ENCODE results near the gene CDV3. TPM values are rescaled to one million over a fixed set of nuclear protein-coding genes. Genes with fewer than 3 reads are reported as not detected.

The CDV3 gene
- total and polyA plus RNA-seq, 4 donors: 37.5 to 82.6 (median 53.1) TPM

GRCh38 chr3:133563816-133564215, 9.7 kb upstream of the CDV3 start:
- no peak overlapping the region for H3K4me3 ChIP-seq (ENCODE audit: low read depth in 1 of 3, low read length in 3 of 3)
- H3K9ac ChIP-seq (ENCODE audit: low read depth in 1 of 2, low read length in 2 of 2): no peak overlapping the region
- no peak overlapping the region for H3K27ac ChIP-seq (ENCODE audit: low read depth in 1 of 2, low read length in 2 of 2)
- no peaks in the 10 kb centered on the region for H3K27me3 ChIP-seq (ENCODE audit: control insufficient read depth in 4 of 4, insufficient read depth in 4 of 4, low read length in 3 of 4)
- no peaks in the 10 kb centered on the region for H3K9me3 ChIP-seq (ENCODE audit: control insufficient read depth in 4 of 4, low read length in 3 of 4)
- H3K36me3 ChIP-seq (ENCODE audit: control insufficient read depth in 4 of 4, insufficient read depth in 3 of 4, low read depth in 1 of 4, low read length in 3 of 4): no peaks in the 10 kb centered on the region
- TF ChIP-seq CTCF (IDR thresholded peaks at IDR 0.05; ENCODE audit: low read depth, low read length, missing input control): no peak
- no peak for TF ChIP-seq FOXA2 (IDR thresholded peaks at IDR 0.05)
- TF ChIP-seq HNF4A (conservative IDR thresholded peaks at IDR 0.05): no peak
- no peak for TF ChIP-seq ATF3 (IDR thresholded peaks at IDR 0.05)
- no peak for TF ChIP-seq JUND (IDR thresholded peaks at IDR 0.05)
- no peak for TF ChIP-seq MAX (IDR thresholded peaks at IDR 0.05)
- no peak for TF ChIP-seq FOXA1 (IDR thresholded peaks at IDR 0.05)
- TF ChIP-seq SP1 (IDR thresholded peaks at IDR 0.05): no peak
- no peak for TF ChIP-seq NR2F2 (IDR thresholded peaks at IDR 0.05)
- no peak for TF ChIP-seq YY1 (IDR thresholded peaks at IDR 0.05)
- no peak for TF ChIP-seq HNF4G (IDR thresholded peaks at IDR 0.05)
- TF ChIP-seq RAD21 (IDR thresholded peaks at IDR 0.05): no peak
- TF ChIP-seq GABPA (IDR thresholded peaks at IDR 0.05 in 1 of 2, conservative IDR thresholded peaks at IDR 0.05 in 1 of 2): no peak
- TF ChIP-seq EGR1 (IDR thresholded peaks at IDR 0.05; ENCODE audit: low read depth in 2 of 2): no peak
- TF ChIP-seq RXRA (IDR thresholded peaks at IDR 0.05): no peak
- TF ChIP-seq TAF1 (conservative IDR thresholded peaks at IDR 0.05): no peak
- TF ChIP-seq ZBTB33 (IDR thresholded peaks at IDR 0.05): no peak
- no peaks in the 10 kb centered on the region for H3K4me1 ChIP-seq (ENCODE audit: control insufficient read depth in 4 of 4, insufficient read depth in 4 of 4, low read length in 3 of 4)
- 89% methylated on average over 1 of the region's 1 CpG for WGBS
- DNase-seq (ENCODE audit: low spot score): no peak

- WGBS: 74% methylated on average over 8 of the region's 8 CpGs
- TF ChIP-seq ATF3 (IDR thresholded peaks at IDR 0.05): no peak
- TF ChIP-seq SP1 (IDR thresholded peaks at IDR 0.05): no peak
- no peak for TF ChIP-seq JUND (IDR thresholded peaks at IDR 0.05)
- TF ChIP-seq HNF4G (IDR thresholded peaks at IDR 0.05): no peak
- no peak for TF ChIP-seq FOXA1 (IDR thresholded peaks at IDR 0.05)
- no peak for TF ChIP-seq RAD21 (IDR thresholded peaks at IDR 0.05)
- TF ChIP-seq NR2F2 (IDR thresholded peaks at IDR 0.05): no peak
- TF ChIP-seq TAF1 (conservative IDR thresholded peaks at IDR 0.05): no peak
- no peak for TF ChIP-seq MAX (IDR thresholded peaks at IDR 0.05)
- no peak for TF ChIP-seq YY1 (IDR thresholded peaks at IDR 0.05)
- no peak for TF ChIP-seq GABPA (IDR thresholded peaks at IDR 0.05 in 1 of 2, conservative IDR thresholded peaks at IDR 0.05 in 1 of 2)
- no peak for TF ChIP-seq RXRA (IDR thresholded peaks at IDR 0.05)
- no peak for TF ChIP-seq CTCF (IDR thresholded peaks at IDR 0.05; ENCODE audit: low read depth, low read length, missing input control)
- no peak for TF ChIP-seq FOXA2 (IDR thresholded peaks at IDR 0.05)
- Histone ChIP-seq H3K4me3 (ENCODE audit: low read depth in 1 of 3, low read length in 3 of 3) (no peak overlapping the region), H3K9ac (ENCODE audit: low read depth in 1 of 2, low read length in 2 of 2) (no peak overlapping the region), H3K36me3 (ENCODE audit: control insufficient read depth in 4 of 4, insufficient read depth in 3 of 4, low read depth in 1 of 4, low read length in 3 of 4) (no peaks in the 10 kb centered on the region), H3K9me3 (ENCODE audit: control insufficient read depth in 4 of 4, low read length in 3 of 4) (no peaks in the 10 kb centered on the region), H3K27ac (ENCODE audit: low read depth in 1 of 2, low read length in 2 of 2) (no peak overlapping the region), H3K27me3 (ENCODE audit: control insufficient read depth in 4 of 4, insufficient read depth in 4 of 4, low read length in 3 of 4) (no peaks in the 10 kb centered on the region), H3K4me1 (ENCODE audit: control insufficient read depth in 4 of 4, insufficient read depth in 4 of 4, low read length in 3 of 4) (no peaks in the 10 kb centered on the region)
- DNase-seq (ENCODE audit: low spot score): no peak
Measured at GRCh38 chr3:133568294-133569014, 5.0 kb upstream of the CDV3 start.

Measured in liver (tissue), 9 donors.